ENCODE results near the gene ZNF641. TPM values are rescaled to one million over a fixed set of nuclear protein-coding genes. Genes with fewer than 3 reads are reported as not detected.

The ZNF641 gene
- total and polyA plus RNA-seq, 2 experiments from 2014 or later, result 3.3 to 8.2 TPM

DNA sequence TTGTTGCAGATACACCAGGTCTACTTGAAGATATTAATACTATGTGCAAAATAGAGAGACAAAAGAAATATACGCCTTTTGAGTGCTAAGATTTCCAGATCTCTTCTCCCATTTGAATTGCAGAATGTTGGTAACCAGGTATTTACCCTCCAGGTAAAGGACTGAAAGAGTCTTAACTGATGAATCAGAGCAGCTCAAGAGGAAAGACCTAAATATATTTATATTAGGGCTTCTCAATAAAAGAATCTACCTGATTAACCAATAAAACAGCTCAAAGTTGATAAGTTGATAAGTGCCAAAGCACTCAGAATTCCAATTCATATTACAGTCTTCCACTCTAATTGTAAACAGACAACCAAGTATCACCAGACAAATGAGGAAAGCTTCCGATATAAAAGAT, 59.2 kb downstream of the ZNF641 start:
- WGBS, 2 experiments (ENCODE audit: low coverage in 1 of 2, low lambda C conversion rate in 2 of 2, missing lambda C conversion rate in 2 of 2), result 37 to 42% methylated on average over 2 of the region's 2 CpGs
- no peak for TF ChIP-seq EZH2phosphoT487 (IDR thresholded peaks at IDR 0.05; ENCODE audit: insufficient read depth, low read depth)
- no peak for TF ChIP-seq EZH2 (IDR thresholded peaks at IDR 0.05; ENCODE audit: insufficient read depth, poor library complexity, severe bottlenecking)
- in situ Hi-C loops (cut with MboI), result no loop called here

GRCh38 chr12:48288387-48289268, 62.1 kb downstream of the ZNF641 start:
- no peaks in the 10 kb centered on the region for H3K36me3 ChIP-seq (ENCODE audit: low read depth)
- no peak overlapping the region for H2AFZ ChIP-seq
- in situ Hi-C loops (cut with MboI), result no loop called here
- H3K27ac ChIP-seq, result no peak overlapping the region
- H4K20me1 ChIP-seq (ENCODE audit: insufficient read depth), result no peaks in the 10 kb centered on the region
- H3K4me1 ChIP-seq (ENCODE audit: insufficient read depth), result no peaks in the 10 kb centered on the region
- H3K4me3 ChIP-seq, result no peak overlapping the region
- TF ChIP-seq EZH2 (IDR thresholded peaks at IDR 0.05; ENCODE audit: insufficient read depth, poor library complexity, severe bottlenecking) (no peak), EZH2phosphoT487 (IDR thresholded peaks at IDR 0.05; ENCODE audit: insufficient read depth, low read depth) (no peak)
- no peaks in the 10 kb centered on the region for H3K9me2 ChIP-seq (ENCODE audit: insufficient read depth)
- H3F3A ChIP-seq (ENCODE audit: insufficient read depth), result no peaks in the 10 kb centered on the region
- H3K79me2 ChIP-seq (ENCODE audit: insufficient read depth), result no peaks in the 10 kb centered on the region
- H3K9me3 ChIP-seq (ENCODE audit: low read depth), result no peaks in the 10 kb centered on the region
- DNase-seq, result no peak
- H3K9ac ChIP-seq, result no peak overlapping the region
- H3K27me3 ChIP-seq (replicated peaks; ENCODE audit: insufficient read depth), result no peaks in the 10 kb centered on the region; the same call in 1 of the 2 replicates
- no peak overlapping the region for H3K4me2 ChIP-seq (ENCODE audit: unreplicated experiment)
- 37 to 40% methylated on average over 6 of the region's 6 CpGs for WGBS, 2 experiments (ENCODE audit: low coverage in 1 of 2, low lambda C conversion rate in 2 of 2, missing lambda C conversion rate in 2 of 2)

More for the DNA sequence above, 59.2 kb downstream of the ZNF641 start:
- H3K27me3 ChIP-seq (replicated peaks; ENCODE audit: insufficient read depth), result no peaks in the 10 kb centered on the region; the same call in 1 of the 2 replicates
- no peaks in the 10 kb centered on the region for H3K9me3 ChIP-seq (ENCODE audit: low read depth)
- H3K9me2 ChIP-seq (ENCODE audit: insufficient read depth), result no peaks in the 10 kb centered on the region
- H3K4me3 ChIP-seq, result no peak overlapping the region
- no peak for DNase-seq
- H3K79me2 ChIP-seq (ENCODE audit: insufficient read depth), result no peaks in the 10 kb centered on the region
- no peaks in the 10 kb centered on the region for H3K36me3 ChIP-seq (ENCODE audit: low read depth)
- no peaks in the 10 kb centered on the region for H3F3A ChIP-seq (ENCODE audit: insufficient read depth)
- no peaks in the 10 kb centered on the region for H4K20me1 ChIP-seq (ENCODE audit: insufficient read depth)
- H3K4me1 ChIP-seq (ENCODE audit: insufficient read depth), result no peaks in the 10 kb centered on the region
- no peak overlapping the region for H2AFZ ChIP-seq
- H3K4me2 ChIP-seq (ENCODE audit: unreplicated experiment), result no peak overlapping the region
- H3K9ac ChIP-seq, result no peak overlapping the region
- no peak overlapping the region for H3K27ac ChIP-seq

Small RNA genes lying within 50 kb of the gene (small RNA-seq; reads per million reads assigned to genes)
- gene AC024257.2 (ENCODE audit: low read depth, low replicate concordance), result not detected

Other genes starting within 250 kb of the ZNF641 start
- gene SENP1, start 244.8 kb downstream of the ZNF641 start, total RNA-seq (2014; rRNA removed; shearing (Covaris generic)), result 15.3 and 28.6 TPM in 2 replicates
- gene SENP1, start 244.8 kb downstream of the ZNF641 start, polyA plus RNA-seq (2016; fragmentation: Nextera tagmentation; extraction: Ambion mirVana), result 6.1 and 6.7 TPM in 2 replicates
- 35.8 and 41.1 TPM in 2 replicates for gene PFKM, start 231.6 kb downstream of the ZNF641 start, total RNA-seq (2014; rRNA removed; shearing (Covaris generic))
- gene PFKM, start 231.6 kb downstream of the ZNF641 start, polyA plus RNA-seq (2016; fragmentation: Nextera tagmentation; extraction: Ambion mirVana), result 27.6 and 28.8 TPM in 2 replicates
- 27.3 and 41.5 TPM in 2 replicates for gene ASB8, start 193.4 kb downstream of the ZNF641 start, total RNA-seq (2014; rRNA removed; shearing (Covaris generic))
- gene ASB8, start 193.4 kb downstream of the ZNF641 start, polyA plus RNA-seq (2016; fragmentation: Nextera tagmentation; extraction: Ambion mirVana), result 23.3 and 31.2 TPM in 2 replicates
- 1.0 and 1.7 TPM in 2 replicates for gene CCDC184, start 167.3 kb downstream of the ZNF641 start, total RNA-seq (2014; rRNA removed; shearing (Covaris generic))
- 2.0 and 2.2 TPM in 2 replicates for gene CCDC184, start 167.3 kb downstream of the ZNF641 start, polyA plus RNA-seq (2016; fragmentation: Nextera tagmentation; extraction: Ambion mirVana)
- gene OR10AD1, start 147.6 kb downstream of the ZNF641 start, total RNA-seq (2014; rRNA removed; shearing (Covaris generic)), result not detected in 2 replicates
- gene OR10AD1, start 147.6 kb downstream of the ZNF641 start, polyA plus RNA-seq (2016; fragmentation: Nextera tagmentation; extraction: Ambion mirVana), result not detected in 2 replicates
- not detected in 2 replicates for gene ANP32D, start 121.6 kb upstream of the ZNF641 start, total RNA-seq (2014; rRNA removed; shearing (Covaris generic))
- not detected in 2 replicates for gene ANP32D, start 121.6 kb upstream of the ZNF641 start, polyA plus RNA-seq (2016; fragmentation: Nextera tagmentation; extraction: Ambion mirVana)
- not detected in 2 replicates for gene C12orf54, start 131.6 kb upstream of the ZNF641 start, total RNA-seq (2014; rRNA removed; shearing (Covaris generic))
- not detected in 2 replicates for gene C12orf54, start 131.6 kb upstream of the ZNF641 start, polyA plus RNA-seq (2016; fragmentation: Nextera tagmentation; extraction: Ambion mirVana)
- gene OR8S1, start 174.7 kb upstream of the ZNF641 start, total RNA-seq (2014; rRNA removed; shearing (Covaris generic)), result not detected in 2 replicates
- not detected in 2 replicates for gene OR8S1, start 174.7 kb upstream of the ZNF641 start, polyA plus RNA-seq (2016; fragmentation: Nextera tagmentation; extraction: Ambion mirVana)
- not detected in 2 replicates for gene LALBA, start 219.1 kb upstream of the ZNF641 start, total RNA-seq (2014; rRNA removed; shearing (Covaris generic))
- not detected in 2 replicates for gene LALBA, start 219.1 kb upstream of the ZNF641 start, polyA plus RNA-seq (2016; fragmentation: Nextera tagmentation; extraction: Ambion mirVana)

Data from GM23248 (cell line).